Measurements from ENCODE around the gene LGI1. TPM values are rescaled to one million over a fixed set of nuclear protein-coding genes. Genes with fewer than 3 reads are reported as not detected.

LGI1 gene
- total and polyA plus RNA-seq, 2 of the 8 experiments (the other 6 are each of a cell fraction or from before 2014, with no cell fraction given): 0.15 TPM; not detected in 1

- no peak overlapping the region for H3K27ac ChIP-seq (ENCODE audit: low read depth, low read length)
- peak overlapping the region; percentile 99 for H2AFZ ChIP-seq (ENCODE audit: low read length)
- H3K4me3 ChIP-seq (ENCODE audit: extremely low read depth in 1 of 4, insufficient read depth in 2 of 4, low read depth in 3 of 4, low read length in 4 of 4): no peak overlapping the region
- H2BK5ac ChIP-seq (ENCODE audit: low read depth, low read length): no peak overlapping the region
- ChIA-PET POLR2A (ENCODE audit: partially characterized antibody) (interaction anchor here (1.0 to 1.3 kb wide), 2 partner anchors 43 to 70 kb away, joined by 3 read pairs; partner anchors contain the start of gene FRA10AC1), CTCF (ENCODE audit: partially characterized antibody) (interaction anchor here (0.6 to 9.7 kb wide), 62 partner anchors 8 to 1246 kb away, joined by 3 to 287 read pairs (median 6); partner anchors contain the start of genes FRA10AC1 and LGI1)
- H3K27me3 ChIP-seq (replicated peaks in 1 of 4; ENCODE audit: control insufficient read depth in 3 of 4, extremely low read depth in 1 of 4, insufficient read depth in 3 of 4, low read length in 3 of 4): no peaks in the 10 kb centered on the region
- no peak overlapping the region for H3K56ac ChIP-seq (replicated peaks; ENCODE audit: insufficient read length, low read depth, low read length)
- no peaks in the 10 kb centered on the region; a peak in 1 of 8 replicates for H3K36me3 ChIP-seq (ENCODE audit: control insufficient read depth in 2 of 4, insufficient read depth in 4 of 4, low read length in 3 of 4)
- no peak overlapping the region for H2AK5ac ChIP-seq (ENCODE audit: low read depth, low read length)
- H3K23ac ChIP-seq (ENCODE audit: insufficient read length): no peak overlapping the region
- H3K79me2 ChIP-seq (ENCODE audit: control insufficient read depth in 1 of 2, insufficient read depth in 2 of 2, low read length in 2 of 2): no peaks in the 10 kb centered on the region
- DNase-seq (ENCODE audit: low read depth in 1 of 2, low spot score in 2 of 2) (peak; percentile 27 to 77), FAIRE-seq (peak; percentile 50)
- no peak overlapping the region for H4K91ac ChIP-seq (replicated peaks; ENCODE audit: insufficient read length, low read length)
- H3K18ac ChIP-seq (ENCODE audit: extremely low read depth, low read length): no peak overlapping the region
- H3K9ac ChIP-seq (replicated peaks in 1 of 4; ENCODE audit: extremely low read depth in 1 of 4, low read depth in 3 of 4, low read length in 3 of 4): no peak overlapping the region
- H2BK20ac ChIP-seq (ENCODE audit: low read length): no peak overlapping the region
- H4K20me1 ChIP-seq (replicated peaks in 1 of 2; ENCODE audit: control insufficient read depth in 1 of 2, insufficient read depth in 2 of 2, low read length in 2 of 2): no peaks in the 10 kb centered on the region
- no peak overlapping the region for H3K14ac ChIP-seq (ENCODE audit: insufficient read length)
- no peak overlapping the region for H3K4me2 ChIP-seq (ENCODE audit: insufficient read depth in 1 of 2, low read depth in 2 of 2, low read length in 2 of 2)
- no peak overlapping the region for H3K4ac ChIP-seq (replicated peaks; ENCODE audit: insufficient read length, low read depth, low read length)
- peaks cover 4 to 23% (median 14%) of the 10 kb centered on the region in 4 experiments; a peak in 6 of 7 replicates for H3K4me1 ChIP-seq (replicated peaks in 1 of 4; ENCODE audit: control insufficient read depth in 3 of 4, insufficient read depth in 4 of 4, low read length in 3 of 4)
- TF ChIP-seq RAD21 (IDR thresholded peaks at IDR 0.05 in 1 of 2, conservative IDR thresholded peaks at IDR 0.05 in 1 of 2; ENCODE audit: low read depth in 2 of 2, low read length in 2 of 2) (peak; percentile 95 to 97), TEAD4 (IDR thresholded peaks at IDR 0.05; ENCODE audit: low read depth, low read length) (no peak), CTCF (IDR thresholded peaks at IDR 0.05; ENCODE audit: control extremely low read depth in 1 of 3, insufficient read depth in 1 of 3, low read depth in 1 of 3, low read length in 3 of 3) (peak; percentile 79 to 92 (median 90)), TAF7 (optimal IDR thresholded peaks at IDR 0.05; ENCODE audit: borderline replicate concordance, low read depth, low read length) (no peak), ATF2 (IDR thresholded peaks at IDR 0.05; ENCODE audit: low read length) (no peak)
- H2BK12ac ChIP-seq (ENCODE audit: low read depth, low read length): no peak overlapping the region
- H4K8ac ChIP-seq (ENCODE audit: extremely low read depth, insufficient read depth, low read length): no peak overlapping the region
- H3K9me3 ChIP-seq (ENCODE audit: insufficient read depth in 2 of 2, low read depth in 1 of 2, low read length in 1 of 2): no peaks in the 10 kb centered on the region
- H2BK15ac ChIP-seq (ENCODE audit: low read length): 0 out of 2 replicates have a peak overlapping the region, but pooled peaks have one; percentile 10
- no peak overlapping the region for H2BK120ac ChIP-seq (replicated peaks; ENCODE audit: low read depth, low read length)
- WGBS, 2 experiments (ENCODE audit: extremely low coverage in 1 of 2, insufficient coverage in 1 of 2, insufficient read length in 1 of 2, insufficient replicate concordance in 2 of 2, low coverage in 1 of 2, low lambda C conversion rate in 2 of 2, missing lambda C conversion rate in 1 of 2): 23% methylated on average over 9 of the region's 9 CpGs; no CpG with 5 or more reads in 1 of the 2 experiments
- H4K5ac ChIP-seq (ENCODE audit: insufficient read length, low read depth, low read length): no peak overlapping the region
- no peaks in the 10 kb centered on the region for H3K79me1 ChIP-seq (ENCODE audit: low read depth, low read length)
- no peaks in the 10 kb centered on the region for H3K23me2 ChIP-seq (ENCODE audit: low read depth, low read length)
Measured at GRCh38 chr10:93745408-93746065, 12.2 kb upstream of the LGI1 start.
